ENCODE data around the gene BRK1. TPM values are rescaled to one million over a fixed set of nuclear protein-coding genes. Genes with fewer than 3 reads are reported as not detected.
A peak's percentile ranks its signal among the peaks of the same experiment; 100 is the strongest.

Gene BRK1
- total and polyA plus RNA-seq, 2 donors (not counting 1 experiment from before 2014, with no cell fraction given), result 112 to 303 TPM

DNA sequence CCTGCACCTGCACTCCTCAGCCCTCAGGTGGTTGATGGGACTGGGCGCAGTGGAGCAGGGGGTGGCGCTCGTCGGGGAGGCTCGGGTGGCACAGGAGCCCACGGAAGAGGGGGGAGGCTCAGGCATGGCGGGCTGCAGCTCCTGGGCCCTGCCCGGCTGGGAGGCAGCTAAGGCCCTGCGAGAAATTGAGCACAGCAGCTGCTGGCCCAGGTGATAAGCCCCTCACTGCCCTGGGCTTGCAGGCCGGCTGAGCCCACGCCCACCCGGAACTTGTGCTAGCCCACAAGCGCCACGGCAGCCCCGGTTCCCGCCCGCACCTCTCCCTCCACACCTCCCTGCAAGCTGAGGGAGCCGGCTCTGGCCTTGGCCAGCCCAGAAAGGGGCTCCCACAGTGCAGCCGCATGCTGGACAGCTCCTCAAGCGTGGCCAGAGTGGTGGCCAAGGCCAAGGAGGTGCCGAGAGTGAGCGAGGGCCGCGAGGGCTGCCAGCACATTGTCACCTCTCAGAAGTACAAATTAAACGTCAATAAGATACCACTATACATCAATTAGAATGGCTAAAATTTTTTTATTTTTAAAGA lies 21.0 kb downstream of the BRK1 start:
- no peaks in the 10 kb centered on the region for H3K36me3 ChIP-seq (ENCODE audit: control insufficient read depth, insufficient read depth, low read length)
- no peak overlapping the region for H3K9ac ChIP-seq (ENCODE audit: insufficient read depth, low read length)
- H3K4me2 ChIP-seq (ENCODE audit: extremely low read depth, insufficient read depth, low read length), result no peak overlapping the region
- H3K79me2 ChIP-seq (ENCODE audit: control insufficient read depth, insufficient read depth, low read length), result no peaks in the 10 kb centered on the region
- TF ChIP-seq, protein P1, sequence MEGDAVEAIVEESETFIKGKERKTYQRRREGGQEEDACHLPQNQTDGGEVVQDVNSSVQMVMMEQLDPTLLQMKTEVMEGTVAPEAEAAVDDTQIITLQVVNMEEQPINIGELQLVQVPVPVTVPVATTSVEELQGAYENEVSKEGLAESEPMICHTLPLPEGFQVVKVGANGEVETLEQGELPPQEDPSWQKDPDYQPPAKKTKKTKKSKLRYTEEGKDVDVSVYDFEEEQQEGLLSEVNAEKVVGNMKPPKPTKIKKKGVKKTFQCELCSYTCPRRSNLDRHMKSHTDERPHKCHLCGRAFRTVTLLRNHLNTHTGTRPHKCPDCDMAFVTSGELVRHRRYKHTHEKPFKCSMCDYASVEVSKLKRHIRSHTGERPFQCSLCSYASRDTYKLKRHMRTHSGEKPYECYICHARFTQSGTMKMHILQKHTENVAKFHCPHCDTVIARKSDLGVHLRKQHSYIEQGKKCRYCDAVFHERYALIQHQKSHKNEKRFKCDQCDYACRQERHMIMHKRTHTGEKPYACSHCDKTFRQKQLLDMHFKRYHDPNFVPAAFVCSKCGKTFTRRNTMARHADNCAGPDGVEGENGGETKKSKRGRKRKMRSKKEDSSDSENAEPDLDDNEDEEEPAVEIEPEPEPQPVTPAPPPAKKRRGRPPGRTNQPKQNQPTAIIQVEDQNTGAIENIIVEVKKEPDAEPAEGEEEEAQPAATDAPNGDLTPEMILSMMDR (conservative IDR thresholded peaks at IDR 0.05 in 1 of 2, IDR thresholded peaks at IDR 0.05 in 1 of 2; ENCODE audit: low read depth in 1 of 2, low read length in 2 of 2), result no peak
- TF ChIP-seq EZH2 (IDR thresholded peaks at IDR 0.05; ENCODE audit: low read length, missing control alignments), result no peak
- no peaks in the 10 kb centered on the region for H3K4me1 ChIP-seq (ENCODE audit: control insufficient read depth, extremely low read depth, insufficient read depth, low read length)
- H3K4me3 ChIP-seq (replicated peaks in 1 of 4; ENCODE audit: control extremely low read depth in 1 of 4, insufficient read depth in 1 of 4, low read depth in 3 of 4, low read length in 4 of 4), result no peak overlapping the region
- H3K9me3 ChIP-seq (ENCODE audit: control insufficient read depth, insufficient read depth, low read depth, low read length), result no peaks in the 10 kb centered on the region
- H3K27me3 ChIP-seq (ENCODE audit: control insufficient read depth, insufficient read depth, low read length), result no peaks in the 10 kb centered on the region
- DNase-seq (ENCODE audit: low read depth in 2 of 2), result no peak
- no peaks in the 10 kb centered on the region for H4K20me1 ChIP-seq (ENCODE audit: control insufficient read depth, extremely low read depth, insufficient read depth, low read length)
- H2AFZ ChIP-seq (ENCODE audit: low read length), result no peak overlapping the region
- no peak overlapping the region for H3K27ac ChIP-seq (ENCODE audit: insufficient read depth, low read length)

GRCh38 chr3:10137178-10137577 lies 21.7 kb downstream of the BRK1 start:
- Histone ChIP-seq H3K9ac (ENCODE audit: insufficient read depth, low read length) (no peak overlapping the region), H4K20me1 (ENCODE audit: control insufficient read depth, extremely low read depth, insufficient read depth, low read length) (no peaks in the 10 kb centered on the region), H2AFZ (ENCODE audit: low read length) (no peak overlapping the region), H3K36me3 (ENCODE audit: control insufficient read depth, insufficient read depth, low read length) (no peaks in the 10 kb centered on the region), H3K27ac (ENCODE audit: insufficient read depth, low read length) (no peak overlapping the region), H3K27me3 (ENCODE audit: control insufficient read depth, insufficient read depth, low read length) (no peaks in the 10 kb centered on the region), H3K9me3 (ENCODE audit: control insufficient read depth, insufficient read depth, low read depth, low read length) (no peaks in the 10 kb centered on the region), H3K4me1 (ENCODE audit: control insufficient read depth, extremely low read depth, insufficient read depth, low read length) (no peaks in the 10 kb centered on the region), H3K79me2 (ENCODE audit: control insufficient read depth, insufficient read depth, low read length) (no peaks in the 10 kb centered on the region), H3K4me3 (replicated peaks in 1 of 4; ENCODE audit: control extremely low read depth in 1 of 4, insufficient read depth in 1 of 4, low read depth in 3 of 4, low read length in 4 of 4) (no peak overlapping the region), H3K4me2 (ENCODE audit: extremely low read depth, insufficient read depth, low read length) (no peak overlapping the region)
- no peak for TF ChIP-seq EZH2 (IDR thresholded peaks at IDR 0.05; ENCODE audit: low read length, missing control alignments)
- TF ChIP-seq, protein P1 (conservative IDR thresholded peaks at IDR 0.05 in 1 of 2, IDR thresholded peaks at IDR 0.05 in 1 of 2; ENCODE audit: low read depth in 1 of 2, low read length in 2 of 2), result no peak
- no peak for DNase-seq (ENCODE audit: low read depth in 2 of 2)

- TF ChIP-seq EZH2 (IDR thresholded peaks at IDR 0.05; ENCODE audit: low read length, missing control alignments), result no peak
- TF ChIP-seq, protein P1 (conservative IDR thresholded peaks at IDR 0.05 in 1 of 2, IDR thresholded peaks at IDR 0.05 in 1 of 2; ENCODE audit: low read depth in 1 of 2, low read length in 2 of 2), result no peak
- Histone ChIP-seq H2AFZ (ENCODE audit: low read length) (peak overlapping the region; percentile 87), H3K79me2 (ENCODE audit: control insufficient read depth, insufficient read depth, low read length) (peaks cover 27% of the 10 kb centered on the region), H3K4me2 (ENCODE audit: extremely low read depth, insufficient read depth, low read length) (peak overlapping the region; percentile 40), H3K27me3 (ENCODE audit: control insufficient read depth, insufficient read depth, low read length) (no peaks in the 10 kb centered on the region), H3K4me1 (ENCODE audit: control insufficient read depth, extremely low read depth, insufficient read depth, low read length) (no peaks in the 10 kb centered on the region), H4K20me1 (ENCODE audit: control insufficient read depth, extremely low read depth, insufficient read depth, low read length) (no peaks in the 10 kb centered on the region), H3K4me3 (replicated peaks in 1 of 4; ENCODE audit: control extremely low read depth in 1 of 4, insufficient read depth in 1 of 4, low read depth in 3 of 4, low read length in 4 of 4) (peak overlapping the region in 2 of 4 experiments; percentile 26 to 74), H3K9ac (ENCODE audit: insufficient read depth, low read length) (no peak overlapping the region), H3K36me3 (ENCODE audit: control insufficient read depth, insufficient read depth, low read length) (peaks cover 1% of the 10 kb centered on the region), H3K9me3 (ENCODE audit: control insufficient read depth, insufficient read depth, low read depth, low read length) (no peaks in the 10 kb centered on the region), H3K27ac (ENCODE audit: insufficient read depth, low read length) (no peak overlapping the region)
- peak in 1 of 2 donors; percentile 8 for DNase-seq (ENCODE audit: low read depth in 2 of 2)
These were observed 25.6 kb downstream of the BRK1 start for GRCh38 chr3:10140996-10141546.
